A673 (cell line): ENCODE results near the gene CAMK2A.
"Not testable (repeated sequence)": the region's sequence is repeated elsewhere in the genome, so short reads cannot be mapped to it uniquely, and the experiment has no call there.

Source experiments
- CTCF ChIP-seq: fragments of 300-800, 200-600 bp; sonication (generic); conservative IDR thresholded peaks from 2 replicates; pipeline ENCODE4 v1.5.1; 2017; ENCODE audit warnings: low read depth, mild to moderate bottlenecking, antibody characterized with exemption, low read length, moderate library complexity, mixed read lengths
- EZH2 ChIP-seq: fragments of 200-600 bp; sonication (generic); IDR thresholded peaks from 2 replicates; pipeline ENCODE4 v1.6.1; 2017; ENCODE audit warnings: borderline replicate concordance, low read depth, mild to moderate bottlenecking, mixed read lengths, antibody characterized with exemption, low read length; ENCODE audit not compliant: poor library complexity, severe bottlenecking

GRCh38 chr5:150248493-150248892 is 41.1 kb downstream of the CAMK2A start:
- TF ChIP-seq CTCF, EZH2: not testable (repeated sequence)
